ENCODE results near the gene ZNF146. TPM values are rescaled to one million over a fixed set of nuclear protein-coding genes. Genes with fewer than 3 reads are reported as not detected.
"Not testable (repeated sequence)": the region's sequence is repeated elsewhere in the genome, so short reads cannot be mapped to it uniquely, and the experiment has no call there.

Gene ZNF146
- 107 and 130 TPM in 2 replicates for total RNA-seq (ENCODE audit: low replicate concordance)

- peak; percentile 98 for DNase-seq (ENCODE audit: low read depth)
- TF ChIP-seq, protein P1, sequence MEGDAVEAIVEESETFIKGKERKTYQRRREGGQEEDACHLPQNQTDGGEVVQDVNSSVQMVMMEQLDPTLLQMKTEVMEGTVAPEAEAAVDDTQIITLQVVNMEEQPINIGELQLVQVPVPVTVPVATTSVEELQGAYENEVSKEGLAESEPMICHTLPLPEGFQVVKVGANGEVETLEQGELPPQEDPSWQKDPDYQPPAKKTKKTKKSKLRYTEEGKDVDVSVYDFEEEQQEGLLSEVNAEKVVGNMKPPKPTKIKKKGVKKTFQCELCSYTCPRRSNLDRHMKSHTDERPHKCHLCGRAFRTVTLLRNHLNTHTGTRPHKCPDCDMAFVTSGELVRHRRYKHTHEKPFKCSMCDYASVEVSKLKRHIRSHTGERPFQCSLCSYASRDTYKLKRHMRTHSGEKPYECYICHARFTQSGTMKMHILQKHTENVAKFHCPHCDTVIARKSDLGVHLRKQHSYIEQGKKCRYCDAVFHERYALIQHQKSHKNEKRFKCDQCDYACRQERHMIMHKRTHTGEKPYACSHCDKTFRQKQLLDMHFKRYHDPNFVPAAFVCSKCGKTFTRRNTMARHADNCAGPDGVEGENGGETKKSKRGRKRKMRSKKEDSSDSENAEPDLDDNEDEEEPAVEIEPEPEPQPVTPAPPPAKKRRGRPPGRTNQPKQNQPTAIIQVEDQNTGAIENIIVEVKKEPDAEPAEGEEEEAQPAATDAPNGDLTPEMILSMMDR (IDR thresholded peaks at IDR 0.05; ENCODE audit: insufficient read depth, low read length): no peak
- H3K4me3 ChIP-seq (ENCODE audit: low read depth, low read length): peak within 1 kb of the TSS; percentile 100
These were observed at the start of gene ZNF146, which contains the start of gene ZNF565 for GRCh38 chr19:36214386-36215275. Gene ZNF146 (plus strand): TSS chr19:36215106. CDS start chr19:36236441, 21,335 bp downstream. Gene ZNF565 (minus strand): TSS chr19:36214665. CDS start chr19:36201985, 12,680 bp downstream.

DNA sequence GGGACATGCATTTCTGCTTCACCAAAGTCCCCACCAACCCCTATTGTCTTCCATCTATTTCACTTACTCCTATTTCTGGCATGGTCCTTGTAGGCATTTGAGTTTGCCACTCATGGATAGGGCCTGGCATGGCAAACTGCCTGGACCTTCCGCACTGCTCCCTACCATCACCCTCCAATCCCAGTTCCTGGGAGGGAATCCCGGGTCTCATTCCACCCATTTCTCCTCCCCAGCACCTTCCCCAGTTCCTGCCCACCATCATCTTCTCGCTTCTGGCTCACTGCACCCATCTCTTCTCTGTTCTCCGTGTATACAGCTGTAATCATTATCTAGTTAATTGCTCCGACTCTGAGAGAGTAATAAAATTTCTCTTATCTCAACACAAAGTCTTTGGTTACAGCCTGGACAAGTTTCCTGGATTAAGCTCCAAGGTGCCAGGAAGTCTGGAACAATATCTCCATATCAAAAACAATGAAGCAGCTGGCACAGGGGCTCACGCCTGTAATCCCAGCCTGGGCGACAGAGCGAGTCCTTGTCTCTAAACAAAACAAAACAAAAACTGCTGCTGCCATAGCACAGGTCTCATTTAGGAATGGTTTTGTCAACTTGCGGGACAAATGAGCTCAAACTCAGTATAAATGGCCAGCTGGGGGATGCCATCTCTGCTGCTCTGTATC is 45.7 kb upstream of the ZNF146 start:
- TF ChIP-seq, protein P1 (IDR thresholded peaks at IDR 0.05; ENCODE audit: insufficient read depth, low read length): no peak
- H3K4me3 ChIP-seq (ENCODE audit: low read depth, low read length): no peak overlapping the region
- no peak for DNase-seq (ENCODE audit: low read depth)

GRCh38 chr19:36172852-36173251 is 42.1 kb upstream of the ZNF146 start:
- TF ChIP-seq, protein P1 (IDR thresholded peaks at IDR 0.05; ENCODE audit: insufficient read depth, low read length): no peak
- no peak for DNase-seq (ENCODE audit: low read depth)
- no peak overlapping the region for H3K4me3 ChIP-seq (ENCODE audit: low read depth, low read length)

DNA sequence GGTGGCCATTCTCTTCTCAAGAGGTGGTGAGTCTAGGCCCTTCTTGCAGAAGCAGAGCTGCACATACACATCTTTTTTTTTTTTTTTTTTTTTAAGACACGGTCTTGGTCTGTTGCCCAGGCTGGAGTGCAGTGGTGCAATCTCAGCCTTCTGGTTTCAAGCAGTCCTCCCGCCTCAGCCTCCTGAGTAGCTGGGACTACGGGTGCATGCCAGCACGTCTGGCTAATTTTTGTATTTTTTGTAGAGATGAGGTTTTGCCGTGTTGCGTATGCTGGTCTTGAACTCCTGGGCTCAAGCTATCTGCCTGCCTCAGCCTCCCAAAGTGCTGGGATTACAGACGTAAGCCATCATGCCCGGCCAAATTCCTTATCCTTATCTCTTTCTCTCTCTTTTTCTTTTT is 41.1 kb upstream of the ZNF146 start:
- H3K4me3 ChIP-seq (ENCODE audit: low read depth, low read length); DNase-seq (ENCODE audit: low read depth): not testable (repeated sequence)

GRCh38 chr19:36179077-36179476 is 35.8 kb upstream of the ZNF146 start:
- not testable (repeated sequence) for DNase-seq (ENCODE audit: low read depth); H3K4me3 ChIP-seq (ENCODE audit: low read depth, low read length)

DNA sequence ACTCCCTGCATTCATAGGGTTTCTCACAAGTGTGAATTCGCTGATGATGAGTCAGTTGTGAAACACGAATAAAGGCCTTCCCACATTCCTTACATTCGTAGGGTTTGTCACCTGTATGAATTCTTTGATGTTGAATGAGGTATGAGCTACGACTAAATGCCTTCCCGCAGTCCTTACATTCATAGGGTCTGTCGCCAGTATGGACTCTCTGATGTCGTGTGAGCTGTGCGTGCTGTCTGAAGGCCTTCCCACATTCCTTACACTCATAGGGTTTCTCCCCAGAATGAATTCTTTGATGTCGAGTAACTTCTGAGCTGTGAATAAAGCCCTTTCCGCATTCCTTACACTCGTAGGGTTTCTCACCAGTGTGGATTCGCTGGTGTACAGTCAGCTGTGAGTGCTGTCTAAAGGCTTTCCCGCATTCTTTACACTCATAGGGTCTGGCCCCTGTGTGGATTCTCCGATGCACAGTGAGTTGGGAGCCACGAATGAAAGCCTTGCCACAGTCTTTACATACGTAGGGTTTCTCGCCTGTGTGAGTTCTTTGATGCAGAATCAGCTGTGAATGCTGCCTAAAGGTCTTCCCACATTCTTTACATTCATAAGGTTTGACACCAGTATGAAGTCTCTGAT is 32.2 kb upstream of the ZNF146 start:
- TF ChIP-seq, protein P1 (IDR thresholded peaks at IDR 0.05; ENCODE audit: insufficient read depth, low read length): no peak
- no peak overlapping the region for H3K4me3 ChIP-seq (ENCODE audit: low read depth, low read length)
- DNase-seq (ENCODE audit: low read depth): no peak

- TF ChIP-seq, protein P1 (IDR thresholded peaks at IDR 0.05; ENCODE audit: insufficient read depth, low read length): no peak
- DNase-seq (ENCODE audit: low read depth): no peak
- no peak overlapping the region for H3K4me3 ChIP-seq (ENCODE audit: low read depth, low read length)
These were observed 31.7 kb upstream of the ZNF146 start for GRCh38 chr19:36183245-36183628.

DNA sequence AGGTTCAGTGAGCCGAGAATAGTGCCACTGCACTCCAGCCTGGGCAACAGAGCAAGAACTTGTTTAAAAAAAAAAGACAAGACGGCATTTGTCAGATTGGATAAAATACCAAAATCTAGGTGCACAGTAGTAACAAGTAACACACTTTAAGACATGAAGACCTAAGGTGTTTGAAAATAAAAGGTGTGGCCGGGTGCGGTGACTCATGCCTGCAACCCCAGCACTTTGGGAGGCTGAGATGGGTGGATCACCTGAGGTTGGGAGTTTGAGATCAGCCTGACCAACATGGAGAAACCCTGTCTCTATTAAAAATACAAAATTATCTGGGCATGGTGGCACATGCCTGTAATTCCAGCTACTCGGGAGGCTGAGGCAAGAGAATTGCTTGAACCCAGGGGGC is 28.2 kb upstream of the ZNF146 start:
- H3K4me3 ChIP-seq (ENCODE audit: low read depth, low read length); DNase-seq (ENCODE audit: low read depth): not testable (repeated sequence)

Measured in fibroblast of the aortic adventitia (primary cell).